Upper lobe of left lung (tissue), 6 donors: ENCODE data around the gene TUBGCP6. TPM values are rescaled to one million over a fixed set of nuclear protein-coding genes. Genes with fewer than 3 reads are reported as not detected.

Source experiments
- ATAC-seq, 2 donors: fragments of 200-7000 bp; cut with Tn5 transposase; one replicate each; pipeline ENCODE4 v1.9.1; 2022; ENCODE audit warnings: mild to moderate bottlenecking in 2 of 2, moderate library complexity in 2 of 2; ENCODE audit not compliant: low FRiP score in 2 of 2
- DNase-seq, 2 donors: peaks; one replicate each; pipeline ENCODE4 v3.0.0-alpha.2; 2019 to 2020
- H3K27ac ChIP-seq, 4 donors: fragments of 200-600 bp; sonication (generic); one replicate each; pipeline ENCODE4 v1.5.1; 2016 to 2019
- H3K27me3 ChIP-seq, 4 donors: fragments of 200-600 bp; sonication (generic); one replicate each; pipeline ENCODE4 v1.5.1; 2017 to 2019
- H3K36me3 ChIP-seq, 4 donors: fragments of 200-600 bp; sonication (generic); one replicate each; pipeline ENCODE4 v1.5.1; 2016 to 2019
- H3K4me1 ChIP-seq, 4 donors: fragments of 200-600 bp; sonication (generic); one replicate each; pipeline ENCODE4 v1.5.1; 2018 to 2019
- H3K4me3 ChIP-seq, 4 donors: fragments of 200-600 bp; sonication (generic); one replicate each; pipeline ENCODE4 v1.5.1; 2017 to 2019; ENCODE audit warnings: mild to moderate bottlenecking in 2 of 4, moderate library complexity in 1 of 4
- H3K9me3 ChIP-seq, 4 donors: fragments of 200-600 bp; sonication (generic); one replicate each; pipeline ENCODE4 v1.5.1; 2018 to 2019
- CTCF ChIP-seq, 6 experiments: fragments of 450-650 bp in 4 of 6; fragments of 200-600 bp in 2 of 6; sonication (generic) in 2 of 6; IDR thresholded peaks; one replicate each; pipeline ENCODE4 v1.5.1; 2016 to 2019; ENCODE audit warnings: antibody characterized with exemption in 6 of 6
- EP300 ChIP-seq, 4 donors: sonication (generic); formaldehyde crosslinking; IDR thresholded peaks; one replicate each; pipeline ENCODE4 v1.5.1; 2017; ENCODE audit warnings: antibody characterized with exemption in 4 of 4, control low read depth in 2 of 4
- POLR2A ChIP-seq, 4 donors: fragments of 450-650 bp; IDR thresholded peaks; one replicate each; pipeline ENCODE4 v1.5.1; 2016 to 2017; ENCODE audit warnings: antibody characterized with exemption in 4 of 4, mild to moderate bottlenecking in 2 of 4
- POLR2AphosphoS5 ChIP-seq, 2 donors: sonication (generic); formaldehyde crosslinking; IDR thresholded peaks; one replicate each; pipeline ENCODE4 v1.5.1; 2017; ENCODE audit warnings: antibody characterized with exemption in 2 of 2
- WGBS, 2 donors: methylation state at CpG; one replicate each; pipeline ENCODE4 v1.1.5; 2017 to 2018; 5-methylcytosine and 5-hydroxymethylcytosine counted together
- total RNA-seq, 6 donors: library from RNA; depleted of rRNA in 4 of 6; stranded (reverse); fragments of >200 nt in 4 of 6; gene quantifications; one replicate each; pipeline versions ENCODE4 v1.1.0 to v1.2.1, GENCODE V29; 2016 to 2021
- donor health status: DM: no; HTN: no; CAD: no; lungs with moderate emphysema.
- donor health status: DM: no; HTN: yes; CAD: no; lungs with severe emphysema.

The TUBGCP6 gene
- total RNA-seq, 6 donors from 2014 or later: 43.2 to 216 (median 52.4) TPM

DNA sequence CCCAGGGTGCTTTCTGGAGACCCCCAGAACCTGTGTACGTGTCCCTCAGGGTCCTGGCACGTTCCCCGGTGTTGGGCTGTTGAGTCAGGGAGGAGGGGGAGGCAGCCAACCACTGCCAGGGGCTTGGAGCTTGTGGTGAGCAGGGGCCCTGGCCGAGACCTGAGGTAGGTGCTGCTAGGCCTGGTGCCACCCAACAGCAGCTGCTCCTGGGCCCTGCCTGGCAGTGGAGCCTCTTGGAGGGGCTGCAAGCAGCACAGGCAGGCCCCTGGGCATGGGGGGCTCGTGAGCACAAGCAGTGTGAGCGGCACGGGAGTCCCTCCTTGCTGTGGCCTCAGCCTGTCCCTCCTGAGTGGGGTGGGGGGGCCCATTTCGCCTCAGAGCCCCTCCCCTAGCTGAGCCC, 51.2 kb downstream of the TUBGCP6 start:
- WGBS, 2 donors: 83 to 88% methylated on average over 1 to 8 of the region's 8 CpGs
- H3K9me3 ChIP-seq: no peaks in the 10 kb centered on the region
- TF ChIP-seq EP300 (IDR thresholded peaks at IDR 0.05) (no peak), POLR2AphosphoS5 (IDR thresholded peaks at IDR 0.05) (no peak), POLR2A (IDR thresholded peaks at IDR 0.05) (no peak), CTCF (IDR thresholded peaks at IDR 0.05) (no peak)
- DNase-seq: peak in 1 of 2 donors; percentile 62
- no peak for ATAC-seq
- peaks cover 8 to 55% (median 44%) of the 10 kb centered on the region in 4 donors for H3K36me3 ChIP-seq
- no peak overlapping the region for H3K27ac ChIP-seq
- H3K4me3 ChIP-seq: no peak overlapping the region
- no peaks in the 10 kb centered on the region for H3K27me3 ChIP-seq
- H3K4me1 ChIP-seq: peaks cover 24 to 42% (median 38%) of the 10 kb centered on the region in 4 donors

GRCh38 chr22:50192436-50193204, 52.2 kb downstream of the TUBGCP6 start:
- no peak for TF ChIP-seq CTCF (IDR thresholded peaks at IDR 0.05)
- no peak for TF ChIP-seq EP300 (IDR thresholded peaks at IDR 0.05)
- TF ChIP-seq POLR2AphosphoS5 (IDR thresholded peaks at IDR 0.05): no peak
- no peak for TF ChIP-seq POLR2A (IDR thresholded peaks at IDR 0.05)
- Histone ChIP-seq H3K4me1 (peaks cover 25 to 49% (median 38%) of the 10 kb centered on the region in 4 donors), H3K9me3 (no peaks in the 10 kb centered on the region), H3K27ac (peak overlapping the region; percentile 88 to 95 (median 92)), H3K27me3 (no peaks in the 10 kb centered on the region), H3K36me3 (peaks cover 8 to 45% (median 34%) of the 10 kb centered on the region in 4 donors), H3K4me3 (no peak overlapping the region)
- DNase-seq (peak; percentile 47 to 74), ATAC-seq (no peak)
- 82 to 85% methylated on average over 12 to 23 of the region's 25 CpGs for WGBS, 2 donors

DNA sequence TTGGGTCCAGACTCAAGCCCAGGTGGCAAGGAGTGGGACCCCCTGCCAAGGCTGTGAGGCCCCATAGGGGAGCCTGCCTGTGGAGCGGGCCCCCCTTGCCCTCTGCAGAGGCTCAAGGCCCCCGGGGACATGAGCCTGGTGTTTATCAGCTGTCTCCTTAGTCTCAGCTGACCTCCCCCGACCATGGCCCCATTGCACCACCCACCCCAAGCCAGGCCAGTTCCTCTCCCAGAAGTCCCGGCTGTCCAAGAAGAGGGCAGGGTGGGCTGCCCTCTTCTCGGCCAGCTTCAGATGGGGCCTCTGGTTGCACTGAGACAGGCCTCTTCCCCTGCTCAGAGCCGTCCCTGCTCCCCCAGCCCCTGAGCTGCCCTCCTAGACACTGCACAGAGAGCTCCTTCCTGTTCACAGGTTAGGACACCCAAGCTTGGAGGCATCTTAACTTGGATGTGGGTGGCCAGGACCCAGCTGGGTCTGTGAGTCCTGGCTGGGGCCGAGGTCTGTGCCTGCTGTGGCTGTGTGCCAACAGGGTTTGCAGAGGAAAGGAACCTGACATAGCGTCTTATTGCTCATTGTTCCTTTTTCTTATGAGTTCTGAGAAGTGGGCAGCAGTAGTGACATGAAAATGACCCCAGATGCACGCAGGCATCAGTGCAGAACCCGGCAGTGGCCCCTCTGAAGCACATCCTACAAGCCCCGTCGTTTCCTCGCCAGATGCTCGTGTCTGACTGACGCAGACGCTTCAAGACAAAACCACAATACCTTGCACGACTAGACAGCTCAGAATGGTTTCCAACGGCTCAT, 53.7 kb downstream of the TUBGCP6 start:
- WGBS, 2 donors: 49 to 58% methylated on average over 10 to 18 of the region's 18 CpGs
- peak in 1 of 2 donors; percentile 74 for DNase-seq
- ATAC-seq: peak; percentile 20 to 32

More for the DNA sequence above, 53.7 kb downstream of the TUBGCP6 start:
- H3K27me3 ChIP-seq: no peaks in the 10 kb centered on the region
- TF ChIP-seq CTCF (IDR thresholded peaks at IDR 0.05) (no peak), POLR2A (IDR thresholded peaks at IDR 0.05) (peak in 1 of 4 donors; percentile 38), POLR2AphosphoS5 (IDR thresholded peaks at IDR 0.05) (peak; percentile 29 to 75), EP300 (IDR thresholded peaks at IDR 0.05) (peak in 1 of 4 donors; percentile 21)
- peaks cover 8 to 35% (median 23%) of the 10 kb centered on the region in 4 donors for H3K36me3 ChIP-seq
- peak overlapping the region; percentile 3 to 55 (median 43) for H3K4me3 ChIP-seq
- H3K27ac ChIP-seq: peak overlapping the region; percentile 88 to 95 (median 92)
- no peaks in the 10 kb centered on the region for H3K9me3 ChIP-seq
- H3K4me1 ChIP-seq: peaks cover 35 to 64% (median 51%) of the 10 kb centered on the region in 4 donors
